Peyer's patch (tissue), 4 donors: ENCODE measurements around the gene AUTS2. TPM values are rescaled to one million over a fixed set of nuclear protein-coding genes. Genes with fewer than 3 reads are reported as not detected.
A peak's percentile ranks its signal among the peaks of the same experiment; 100 is the strongest.

Source experiments
- DNase-seq, 3 donors: peaks; one replicate each; pipeline ENCODE4 v3.0.0-alpha.2; 2017 to 2019
- H3K27ac ChIP-seq, 4 donors: fragments of 200-600 bp; sonication (generic); one replicate each; pipeline ENCODE4 v1.5.1; 2016 to 2019
- H3K27me3 ChIP-seq, 2 donors: fragments of 200-600 bp; sonication (generic); one replicate each; pipeline ENCODE4 v1.5.1; 2019
- H3K36me3 ChIP-seq, 3 donors: fragments of 200-600 bp; sonication (generic); one replicate each; pipeline ENCODE4 v1.5.1; 2016 to 2019
- H3K4me1 ChIP-seq, 4 donors: fragments of 200-600 bp; sonication (generic); one replicate each; pipeline ENCODE4 v1.5.1; 2016 to 2019
- H3K4me3 ChIP-seq, 4 donors: fragments of 200-600 bp; sonication (generic); 1 replicate in 3 of 4; 2 replicates in 1 of 4; pipeline ENCODE4 v1.5.1; 2016 to 2019; ENCODE audit warnings: mild to moderate bottlenecking in 1 of 4
- H3K9me3 ChIP-seq, 4 donors: fragments of 200-600 bp; sonication (generic); one replicate each; pipeline ENCODE4 v1.5.1; 2016 to 2019; ENCODE audit warnings: mild to moderate bottlenecking in 1 of 4
- POLR2A ChIP-seq, 2 donors: fragments of 450-650 bp; IDR thresholded peaks; one replicate each; pipeline ENCODE4 v1.5.1; 2017; ENCODE audit warnings: antibody characterized with exemption in 2 of 2, mild to moderate bottlenecking in 2 of 2, moderate library complexity in 2 of 2
- total RNA-seq, 4 donors: library from RNA; depleted of rRNA; stranded (reverse); fragments of >200 nt; gene quantifications; one replicate each; pipeline ENCODE4 v1.1.0, GENCODE V29; 2016
- TF ChIP-seq, protein P1 (sequence below), 6 experiments: fragments of 450-650 bp in 4 of 6; fragments of 200-600 bp in 2 of 6; sonication (generic) in 1 of 6; IDR thresholded peaks; one replicate each; pipeline ENCODE4 v1.5.1; 2017 to 2019; ENCODE audit warnings: antibody characterized with exemption in 6 of 6, mild to moderate bottlenecking in 3 of 6, moderate library complexity in 1 of 6

Gene AUTS2
- total RNA-seq, 4 donors from 2014 or later, result 55.9 to 90.0 (median 72.6) TPM

- Histone ChIP-seq H3K9me3 (no peaks in the 10 kb centered on the region), H3K27ac (no peak overlapping the region), H3K4me1 (no peaks in the 10 kb centered on the region), H3K4me3 (no peak overlapping the region), H3K36me3 (no peaks in the 10 kb centered on the region), H3K27me3 (no peaks in the 10 kb centered on the region)
- TF ChIP-seq, protein P1, sequence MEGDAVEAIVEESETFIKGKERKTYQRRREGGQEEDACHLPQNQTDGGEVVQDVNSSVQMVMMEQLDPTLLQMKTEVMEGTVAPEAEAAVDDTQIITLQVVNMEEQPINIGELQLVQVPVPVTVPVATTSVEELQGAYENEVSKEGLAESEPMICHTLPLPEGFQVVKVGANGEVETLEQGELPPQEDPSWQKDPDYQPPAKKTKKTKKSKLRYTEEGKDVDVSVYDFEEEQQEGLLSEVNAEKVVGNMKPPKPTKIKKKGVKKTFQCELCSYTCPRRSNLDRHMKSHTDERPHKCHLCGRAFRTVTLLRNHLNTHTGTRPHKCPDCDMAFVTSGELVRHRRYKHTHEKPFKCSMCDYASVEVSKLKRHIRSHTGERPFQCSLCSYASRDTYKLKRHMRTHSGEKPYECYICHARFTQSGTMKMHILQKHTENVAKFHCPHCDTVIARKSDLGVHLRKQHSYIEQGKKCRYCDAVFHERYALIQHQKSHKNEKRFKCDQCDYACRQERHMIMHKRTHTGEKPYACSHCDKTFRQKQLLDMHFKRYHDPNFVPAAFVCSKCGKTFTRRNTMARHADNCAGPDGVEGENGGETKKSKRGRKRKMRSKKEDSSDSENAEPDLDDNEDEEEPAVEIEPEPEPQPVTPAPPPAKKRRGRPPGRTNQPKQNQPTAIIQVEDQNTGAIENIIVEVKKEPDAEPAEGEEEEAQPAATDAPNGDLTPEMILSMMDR (IDR thresholded peaks at IDR 0.05), result no peak
- TF ChIP-seq POLR2A (IDR thresholded peaks at IDR 0.05), result no peak
- DNase-seq, result no peak
Measured at GRCh38 chr7:69674701-69675182, 76.5 kb downstream of the AUTS2 start.

GRCh38 chr7:69676247-69676646 is 78.0 kb downstream of the AUTS2 start:
- Histone ChIP-seq H3K36me3 (no peaks in the 10 kb centered on the region), H3K27me3 (no peaks in the 10 kb centered on the region), H3K4me1 (no peaks in the 10 kb centered on the region), H3K4me3 (no peak overlapping the region), H3K9me3 (no peaks in the 10 kb centered on the region), H3K27ac (no peak overlapping the region)
- DNase-seq, result no peak
- TF ChIP-seq, protein P1 (IDR thresholded peaks at IDR 0.05), result no peak
- TF ChIP-seq POLR2A (IDR thresholded peaks at IDR 0.05), result no peak

DNA sequence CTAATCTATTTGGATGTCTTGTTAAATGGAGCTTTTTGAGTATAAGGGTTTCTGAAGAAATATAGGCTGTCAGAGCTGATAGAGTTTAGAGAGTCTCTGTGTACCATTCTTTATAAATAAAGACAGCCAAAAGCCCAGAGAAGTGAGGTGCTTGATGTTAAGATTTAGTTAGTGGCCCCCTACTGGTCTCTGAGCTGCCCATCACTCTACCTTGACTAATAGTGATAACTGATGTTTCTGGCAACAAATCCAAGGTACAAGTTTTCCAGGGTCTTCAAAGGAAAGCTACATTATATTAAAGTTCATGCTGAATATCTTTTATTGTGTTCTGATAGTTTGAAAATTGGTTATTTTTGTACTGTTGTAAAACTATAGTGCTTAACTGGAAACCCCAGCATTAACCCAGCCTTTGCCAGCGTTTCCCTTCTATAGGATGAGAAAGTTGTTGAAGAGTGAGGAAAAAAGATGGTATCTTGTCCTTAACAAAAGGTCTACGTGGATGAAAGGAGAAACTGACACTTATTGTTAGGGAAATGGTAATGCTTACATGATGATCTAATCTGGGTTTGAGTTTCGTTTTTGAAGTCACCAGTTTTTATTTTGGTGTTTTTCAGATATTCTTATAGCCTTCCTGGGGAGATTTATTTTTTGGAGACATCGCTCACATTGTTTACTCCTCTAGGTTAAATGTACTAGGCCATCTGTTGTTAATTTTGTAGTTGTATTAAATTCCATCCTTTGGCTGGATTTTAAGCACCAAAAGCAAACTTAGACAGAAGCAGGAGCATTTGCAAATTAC is 79.0 kb downstream of the AUTS2 start:
- DNase-seq, result no peak
- no peaks in the 10 kb centered on the region for H3K4me1 ChIP-seq
- peak overlapping the region in 1 of 4 donors; percentile 31 for H3K27ac ChIP-seq
- H3K9me3 ChIP-seq, result no peaks in the 10 kb centered on the region
- H3K27me3 ChIP-seq, result no peaks in the 10 kb centered on the region
- TF ChIP-seq POLR2A (IDR thresholded peaks at IDR 0.05), result no peak
- TF ChIP-seq, protein P1 (IDR thresholded peaks at IDR 0.05), result peak in 1 of 6 experiments; percentile 5
- H3K36me3 ChIP-seq, result no peaks in the 10 kb centered on the region
- H3K4me3 ChIP-seq, result no peak overlapping the region

DNA sequence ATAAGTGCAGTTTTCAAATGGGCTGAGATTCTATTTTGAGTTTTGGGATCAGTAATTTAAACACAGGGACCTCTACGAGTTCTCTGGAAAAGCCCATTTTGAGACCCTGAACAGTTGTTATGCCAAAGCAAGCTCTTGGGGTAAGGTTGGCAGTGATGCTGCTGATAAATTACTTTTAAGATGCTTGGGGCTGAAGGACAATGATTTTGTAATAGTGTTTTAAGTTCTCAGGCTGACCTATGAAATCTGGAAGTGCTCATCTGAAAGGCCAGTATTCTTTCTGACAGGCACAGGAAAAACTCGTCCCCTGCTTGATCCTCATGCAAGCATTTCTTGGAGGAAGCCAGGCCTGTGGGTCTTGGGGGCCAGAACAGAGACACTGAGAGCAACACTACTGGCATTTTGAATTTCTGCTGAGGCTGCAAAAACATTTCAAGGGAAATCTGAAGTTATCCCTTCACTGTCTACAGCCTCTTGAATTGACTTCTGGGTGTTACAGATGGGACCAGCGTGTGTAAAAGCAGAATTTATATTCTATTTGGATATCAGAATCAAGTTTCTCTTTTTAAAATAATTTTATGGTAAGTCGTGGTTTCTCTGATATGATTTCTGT is 79.7 kb downstream of the AUTS2 start:
- Histone ChIP-seq H3K27me3 (no peaks in the 10 kb centered on the region), H3K4me1 (no peaks in the 10 kb centered on the region), H3K36me3 (no peaks in the 10 kb centered on the region), H3K27ac (peak overlapping the region in 1 of 4 donors; percentile 31), H3K4me3 (no peak overlapping the region), H3K9me3 (no peaks in the 10 kb centered on the region)
- no peak for DNase-seq
- no peak for TF ChIP-seq POLR2A (IDR thresholded peaks at IDR 0.05)
- TF ChIP-seq, protein P1 (IDR thresholded peaks at IDR 0.05), result no peak

DNA sequence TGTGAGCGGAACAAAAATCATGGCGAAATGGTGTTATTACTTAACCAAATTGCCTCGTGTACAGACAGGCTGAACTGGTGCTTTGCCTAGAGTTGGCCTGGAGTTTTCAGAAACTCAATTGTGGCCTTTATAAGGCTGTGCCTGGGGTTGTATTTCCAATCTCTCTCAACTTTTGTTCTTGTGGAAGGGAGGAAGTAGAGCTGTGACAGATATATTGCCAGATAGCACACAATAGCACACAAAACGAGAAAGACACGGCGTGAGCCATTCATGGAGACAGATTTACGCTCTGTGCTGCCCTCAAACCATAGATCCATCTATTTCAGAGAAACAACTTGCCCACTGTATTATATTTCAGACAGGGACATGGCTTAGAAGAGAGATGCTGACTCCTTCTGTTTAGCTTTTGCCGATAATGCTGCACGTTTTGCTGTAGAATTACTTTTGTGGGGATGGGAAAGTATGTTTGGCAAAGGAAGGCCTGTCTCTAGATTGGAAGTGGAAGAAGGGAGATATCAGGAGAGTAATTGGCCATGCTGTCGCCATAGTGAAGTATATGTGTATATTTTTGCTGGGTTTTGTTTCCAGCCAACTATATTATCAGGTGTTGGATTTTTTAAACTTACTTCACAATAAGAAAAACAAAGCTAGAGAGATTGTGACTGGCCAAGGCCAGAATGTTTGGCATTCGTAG is 80.4 kb downstream of the AUTS2 start:
- Histone ChIP-seq H3K36me3 (no peaks in the 10 kb centered on the region), H3K4me3 (no peak overlapping the region), H3K27ac (no peak overlapping the region), H3K4me1 (no peaks in the 10 kb centered on the region), H3K9me3 (no peaks in the 10 kb centered on the region), H3K27me3 (no peaks in the 10 kb centered on the region)
- TF ChIP-seq POLR2A (IDR thresholded peaks at IDR 0.05), result no peak
- TF ChIP-seq, protein P1 (IDR thresholded peaks at IDR 0.05), result no peak
- DNase-seq, result no peak
